HFFc6 (cell line): ENCODE results near the gene REM1. TPM values are rescaled to one million over a fixed set of nuclear protein-coding genes. Genes with fewer than 3 reads are reported as not detected.

Experiments used
- DNase-seq: peaks from one replicate; pipeline ENCODE4 v3.0.0-alpha.2; 2018
- H3K27ac Mint-ChIP-seq: 2 replicates; pipeline ENCODE4 v1.8.0; 2020; ENCODE audit warnings: mild to moderate bottlenecking, mixed read lengths
- H3K27me3 Mint-ChIP-seq: 2 replicates; pipeline ENCODE4 v1.8.0; 2021; ENCODE audit warnings: mild to moderate bottlenecking, moderate library complexity, mixed read lengths; ENCODE audit not compliant: insufficient read depth
- H3K36me3 Mint-ChIP-seq: 2 replicates; pipeline ENCODE4 v1.8.0; 2021; ENCODE audit warnings: low read depth, mixed read lengths
- H3K4me1 Mint-ChIP-seq: 2 replicates; pipeline ENCODE4 v1.8.0; 2020; ENCODE audit warnings: low read depth, mixed read lengths
- H3K4me3 Mint-ChIP-seq: 2 replicates; pipeline ENCODE4 v1.8.0; 2020; ENCODE audit warnings: mild to moderate bottlenecking, moderate library complexity, mixed read lengths
- H3K9me3 Mint-ChIP-seq: 2 replicates; pipeline ENCODE4 v1.8.0; 2020; ENCODE audit warnings: mild to moderate bottlenecking, mixed read lengths
- CTCF ChIP-seq: fragments of 200-600 bp; sonication (generic); IDR thresholded peaks from 2 replicates; pipeline ENCODE4 v1.5.0; 2021; ENCODE audit warnings: antibody characterized with exemption, mild to moderate bottlenecking
- total RNA-seq, 6 experiments: library from RNA; stranded (reverse); fragmentation: NEBNext Ultra II Directional; extraction: Animal tissue kit (Norgen Biotek cat#: 25700); gene quantifications; 2 replicates in 1 of 6; 3 replicates in 5 of 6; pipeline ENCODE4 v1.2.3, GENCODE V29; 2021

REM1 gene
- total RNA-seq, 6 experiments from 2014 or later, result not detected

GRCh38 chr20:31476643-31477215 is 1.6 kb downstream of the REM1 start:
- peaks cover 5% of the 10 kb centered on the region; the same call in 1 of the 2 replicates for H3K9me3 Mint-ChIP-seq
- 0 out of 2 replicates have a peak, but pooled peaks cover 6% of the 10 kb centered on the region for H3K4me1 Mint-ChIP-seq
- no peak for TF ChIP-seq CTCF
- H3K27me3 Mint-ChIP-seq, result peaks cover 34% of the 10 kb centered on the region
- H3K36me3 Mint-ChIP-seq, result no peaks in the 10 kb centered on the region
- H3K27ac Mint-ChIP-seq, result no peak overlapping the region
- H3K4me3 Mint-ChIP-seq, result no peak overlapping the region
- no peak for DNase-seq

DNA sequence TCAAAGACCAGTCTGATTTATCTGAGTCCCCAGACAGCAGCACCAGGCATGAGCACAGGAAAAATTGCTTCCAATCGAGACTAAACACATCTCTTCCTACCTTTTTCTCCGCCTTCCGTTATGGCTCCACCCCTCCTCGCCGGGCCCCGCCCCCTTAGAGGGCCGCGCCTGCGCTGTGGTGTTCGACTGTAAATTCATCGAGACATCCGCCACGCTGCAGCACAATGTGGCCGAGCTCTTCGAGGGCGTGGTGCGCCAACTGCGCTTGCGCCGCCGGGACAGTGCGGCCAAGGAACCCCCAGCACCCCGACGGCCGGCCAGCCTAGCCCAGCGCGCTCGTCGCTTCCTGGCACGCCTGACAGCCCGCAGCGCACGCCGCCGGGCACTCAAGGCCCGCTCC is 8.9 kb downstream of the REM1 start:
- peaks cover 35% of the 10 kb centered on the region for H3K27me3 Mint-ChIP-seq
- no peak for DNase-seq
- no peak overlapping the region for H3K4me3 Mint-ChIP-seq
- no peaks in the 10 kb centered on the region; the same call in 1 of the 2 replicates for H3K36me3 Mint-ChIP-seq
- H3K4me1 Mint-ChIP-seq, result peaks cover 6% of the 10 kb centered on the region; the same call in 1 of the 2 replicates
- no peak overlapping the region for H3K27ac Mint-ChIP-seq
- TF ChIP-seq CTCF, result no peak
- H3K9me3 Mint-ChIP-seq, result no peaks in the 10 kb centered on the region; the same call in 1 of the 2 replicates

DNA sequence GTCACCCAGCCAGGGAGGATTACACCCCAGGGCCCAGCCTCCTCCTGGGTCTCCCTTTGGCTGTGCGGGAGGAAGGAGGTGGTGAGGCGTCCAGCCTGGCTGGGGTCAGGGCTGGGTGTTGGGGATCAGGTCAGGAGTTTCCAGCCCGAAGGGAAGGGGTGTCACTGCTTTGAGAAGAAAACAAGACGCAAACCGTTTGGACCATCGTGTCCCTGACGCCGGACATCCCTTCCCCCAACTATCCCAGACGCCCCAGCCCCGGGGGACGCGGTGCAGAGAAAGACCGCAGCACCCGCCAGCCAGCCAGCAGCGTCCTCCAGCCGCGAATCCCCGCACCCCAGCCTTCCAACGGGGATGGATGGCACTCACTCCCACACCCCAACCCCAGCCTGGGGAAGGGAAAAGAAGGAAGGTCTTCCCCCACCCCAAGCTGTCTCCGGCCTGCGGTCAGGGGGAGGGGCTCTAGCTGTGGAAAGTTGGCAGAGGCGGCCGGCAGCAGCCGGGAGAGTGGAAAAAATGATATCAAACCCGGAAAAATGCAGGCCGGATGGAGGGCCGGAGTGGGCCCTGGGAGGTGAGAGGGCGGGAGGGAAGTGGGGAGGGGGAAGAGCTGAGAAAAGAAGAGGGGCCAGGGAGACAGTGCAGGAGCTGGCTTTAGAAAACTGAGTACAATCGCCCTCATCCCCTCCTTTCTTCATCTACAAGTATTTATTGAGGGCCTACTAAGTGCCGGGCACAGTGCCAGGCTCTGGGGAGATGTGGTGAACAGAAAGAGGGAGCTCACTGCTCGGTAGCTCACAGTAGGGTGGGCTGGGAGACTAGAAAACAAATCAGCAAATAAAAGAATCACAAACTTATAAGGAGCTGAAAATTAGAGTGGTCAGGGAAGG is 10.6 kb downstream of the REM1 start:
- H3K27ac Mint-ChIP-seq, result no peak overlapping the region
- H3K9me3 Mint-ChIP-seq, result no peaks in the 10 kb centered on the region; the same call in 1 of the 2 replicates
- no peak for DNase-seq
- peaks cover 37% of the 10 kb centered on the region for H3K27me3 Mint-ChIP-seq
- peaks cover 6% of the 10 kb centered on the region; the same call in 1 of the 2 replicates for H3K4me1 Mint-ChIP-seq
- H3K4me3 Mint-ChIP-seq, result peak overlapping the region; percentile 58
- no peak for TF ChIP-seq CTCF
- H3K36me3 Mint-ChIP-seq, result no peaks in the 10 kb centered on the region; the same call in 1 of the 2 replicates

- no peak for DNase-seq
- Mint-ChIP-seq H3K4me3 (no peak overlapping the region), H3K27ac (no peak overlapping the region), H3K27me3 (peaks cover 29% of the 10 kb centered on the region), H3K36me3 (no peaks in the 10 kb centered on the region; the same call in 1 of the 2 replicates), H3K9me3 (no peaks in the 10 kb centered on the region; the same call in 1 of the 2 replicates), H3K4me1 (peaks cover 6% of the 10 kb centered on the region; the same call in 1 of the 2 replicates)
- no peak for TF ChIP-seq CTCF
Measured at GRCh38 chr20:31488115-31488514, 13.0 kb downstream of the REM1 start.

DNA sequence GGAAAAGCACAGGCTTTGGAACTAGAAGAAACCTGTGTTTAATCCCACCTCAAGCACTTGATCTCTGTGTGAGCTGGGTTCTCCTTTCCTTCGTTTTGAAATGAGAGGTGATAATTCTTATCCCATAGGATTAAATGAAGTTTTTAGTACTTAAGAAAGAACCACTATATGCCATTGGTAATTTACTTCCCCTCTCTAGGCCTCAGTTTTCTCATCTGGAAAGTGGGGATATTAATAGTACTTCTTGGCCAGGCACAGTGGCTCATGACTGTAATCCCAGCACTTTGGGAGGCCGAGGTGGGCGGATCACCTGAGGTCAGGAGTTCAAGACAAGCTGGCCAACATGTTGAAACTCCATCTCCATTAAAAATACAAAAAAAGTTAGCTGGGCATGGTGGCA is 14.1 kb downstream of the REM1 start:
- no peaks in the 10 kb centered on the region; the same call in 1 of the 2 replicates for H3K9me3 Mint-ChIP-seq
- no peak for DNase-seq
- TF ChIP-seq CTCF, result no peak
- H3K36me3 Mint-ChIP-seq, result no peaks in the 10 kb centered on the region; the same call in 1 of the 2 replicates
- no peak overlapping the region for H3K27ac Mint-ChIP-seq
- H3K27me3 Mint-ChIP-seq, result peaks cover 29% of the 10 kb centered on the region
- H3K4me3 Mint-ChIP-seq, result no peak overlapping the region
- peaks cover 6% of the 10 kb centered on the region; the same call in 1 of the 2 replicates for H3K4me1 Mint-ChIP-seq
